ENCODE measurements around the gene DES. TPM values are rescaled to one million over a fixed set of nuclear protein-coding genes. Genes with fewer than 3 reads are reported as not detected.

The DES gene
- total RNA-seq, 1 experiment from 2014 or later, result not detected

GRCh38 chr2:219408204-219408603 is 10.0 kb upstream of the DES start:
- BruUV-seq (replicated peaks), result no TSS peak
- ChIA-PET POLR2A (no interaction called here), CTCF (interaction anchor here (0.7 to 1.2 kb wide), 2 partner anchors 119 to 971 kb away, joined by 4 read pairs; no protein-coding TSS in a partner anchor)

GRCh38 chr2:219408631-219409030 is 9.5 kb upstream of the DES start:
- no peak for TF ChIP-seq CTCF (IDR thresholded peaks at IDR 0.05; ENCODE audit: unreplicated experiment)
- intact Hi-C loops (cut with micrococcal nuclease), result no loop called here
- ChIA-PET POLR2A (no interaction called here), CTCF (interaction anchor here (1.2 kb wide), 1 partner anchor 119 kb away, joined by 4 read pairs; no protein-coding TSS in a partner anchor)
- Mint-ChIP-seq H3K27ac (ENCODE audit: low read depth, unreplicated experiment) (no peak overlapping the region), H3K4me3 (ENCODE audit: unreplicated experiment) (no peak overlapping the region), H3K4me1 (ENCODE audit: insufficient read depth, unreplicated experiment) (peaks cover 6% of the 10 kb centered on the region), H3K27me3 (ENCODE audit: insufficient read depth, unreplicated experiment) (no peaks in the 10 kb centered on the region), H3K9me3 (ENCODE audit: unreplicated experiment) (no peaks in the 10 kb centered on the region), H3K36me3 (ENCODE audit: insufficient read depth, unreplicated experiment) (no peaks in the 10 kb centered on the region)
- BruUV-seq (replicated peaks), result no TSS peak
- DNase-seq (ENCODE audit: unreplicated experiment), result no peak

More at GRCh38 chr2:219408204-219408603, 10.0 kb upstream of the DES start:
- intact Hi-C loops (cut with micrococcal nuclease), result no loop called here
- Mint-ChIP-seq H3K36me3 (ENCODE audit: insufficient read depth, unreplicated experiment) (no peaks in the 10 kb centered on the region), H3K4me1 (ENCODE audit: insufficient read depth, unreplicated experiment) (peaks cover 6% of the 10 kb centered on the region), H3K4me3 (ENCODE audit: unreplicated experiment) (no peak overlapping the region), H3K27ac (ENCODE audit: low read depth, unreplicated experiment) (no peak overlapping the region), H3K27me3 (ENCODE audit: insufficient read depth, unreplicated experiment) (no peaks in the 10 kb centered on the region), H3K9me3 (ENCODE audit: unreplicated experiment) (no peaks in the 10 kb centered on the region)
- TF ChIP-seq CTCF (IDR thresholded peaks at IDR 0.05; ENCODE audit: unreplicated experiment), result no peak
- DNase-seq (ENCODE audit: unreplicated experiment), result no peak

- ChIA-PET POLR2A (interaction anchor here (0.6 kb wide), 1 partner anchor 1270 kb away, joined by 3 read pairs; no protein-coding TSS in a partner anchor), CTCF (interaction anchor here (1.1 to 1.9 kb wide), 2 partner anchors 98 to 120 kb away, joined by 5 to 8 read pairs; no protein-coding TSS in a partner anchor)
- no peak for DNase-seq (ENCODE audit: unreplicated experiment)
- Mint-ChIP-seq H3K27me3 (ENCODE audit: insufficient read depth, unreplicated experiment) (no peaks in the 10 kb centered on the region), H3K4me3 (ENCODE audit: unreplicated experiment) (no peak overlapping the region), H3K36me3 (ENCODE audit: insufficient read depth, unreplicated experiment) (no peaks in the 10 kb centered on the region), H3K9me3 (ENCODE audit: unreplicated experiment) (no peaks in the 10 kb centered on the region), H3K27ac (ENCODE audit: low read depth, unreplicated experiment) (no peak overlapping the region), H3K4me1 (ENCODE audit: insufficient read depth, unreplicated experiment) (peaks cover 6% of the 10 kb centered on the region)
- intact Hi-C loops (cut with micrococcal nuclease), result no loop called here
- no TSS peak for BruUV-seq (replicated peaks)
- TF ChIP-seq CTCF (IDR thresholded peaks at IDR 0.05; ENCODE audit: unreplicated experiment), result no peak
Measured at GRCh38 chr2:219409619-219410018, 8.6 kb upstream of the DES start.

- intact Hi-C loops (cut with micrococcal nuclease), result no loop called here
Measured at GRCh38 chr2:219410390-219410789, 7.8 kb upstream of the DES start.

More at GRCh38 chr2:219410390-219410789, 7.8 kb upstream of the DES start:
- H3K4me3 Mint-ChIP-seq (ENCODE audit: unreplicated experiment), result no peak overlapping the region
- CTCF ChIA-PET, result interaction anchor here (1.1 to 1.9 kb wide), 2 partner anchors 97 to 120 kb away, joined by 5 to 8 read pairs; no protein-coding TSS in a partner anchor
- TF ChIP-seq CTCF (IDR thresholded peaks at IDR 0.05; ENCODE audit: unreplicated experiment), result no peak
- no peaks in the 10 kb centered on the region for H3K36me3 Mint-ChIP-seq (ENCODE audit: insufficient read depth, unreplicated experiment)
- POLR2A ChIA-PET, result interaction anchor here (0.6 kb wide), 1 partner anchor 1269 kb away, joined by 3 read pairs; no protein-coding TSS in a partner anchor
- H3K27me3 Mint-ChIP-seq (ENCODE audit: insufficient read depth, unreplicated experiment), result no peaks in the 10 kb centered on the region
- no TSS peak for BruUV-seq (replicated peaks)
- H3K27ac Mint-ChIP-seq (ENCODE audit: low read depth, unreplicated experiment), result no peak overlapping the region
- DNase-seq (ENCODE audit: unreplicated experiment), result no peak
- no peaks in the 10 kb centered on the region for H3K9me3 Mint-ChIP-seq (ENCODE audit: unreplicated experiment)
- peaks cover 6% of the 10 kb centered on the region for H3K4me1 Mint-ChIP-seq (ENCODE audit: insufficient read depth, unreplicated experiment)
